Measurements from ENCODE around the gene ONECUT3.

The ONECUT3 gene

GRCh38 chr19:1816530-1817298 lies 63.4 kb downstream of the ONECUT3 start:
- no peak for DNase-seq

GRCh38 chr19:1817553-1818179 lies 64.4 kb downstream of the ONECUT3 start:
- no peak for DNase-seq

DNA sequence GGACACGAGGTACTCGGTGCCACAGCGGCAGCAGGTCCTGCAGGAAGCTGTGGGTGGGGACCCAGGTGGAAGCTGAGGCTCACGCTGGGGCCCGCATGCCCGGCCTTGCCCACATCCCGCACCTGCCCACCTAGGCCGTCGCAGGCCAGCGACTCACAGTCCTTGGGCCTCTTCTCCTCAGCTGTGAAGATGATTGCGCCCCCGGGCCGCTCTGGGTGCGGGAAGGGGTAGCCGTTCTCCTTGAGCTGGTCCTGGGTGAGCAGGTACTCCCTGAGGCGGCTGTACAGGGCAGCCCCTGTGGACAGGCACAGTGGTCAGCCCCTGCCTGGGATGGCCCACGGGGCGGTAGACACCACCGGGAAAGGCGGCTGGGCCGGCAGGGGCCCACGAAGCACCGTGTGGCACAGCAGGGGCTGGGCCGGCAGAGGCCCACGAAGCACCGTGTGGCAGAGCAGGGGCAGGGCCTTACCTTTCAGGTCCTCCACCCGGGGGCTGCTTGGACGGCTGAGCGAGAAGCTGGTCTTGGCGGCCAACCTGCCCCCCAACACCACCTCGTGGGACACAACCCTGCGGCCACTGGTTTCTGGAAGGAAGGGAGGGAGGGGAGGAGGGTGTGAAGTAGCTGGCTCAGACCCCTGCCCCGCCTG lies 65.4 kb downstream of the ONECUT3 start:
- DNase-seq, result no peak

DNA sequence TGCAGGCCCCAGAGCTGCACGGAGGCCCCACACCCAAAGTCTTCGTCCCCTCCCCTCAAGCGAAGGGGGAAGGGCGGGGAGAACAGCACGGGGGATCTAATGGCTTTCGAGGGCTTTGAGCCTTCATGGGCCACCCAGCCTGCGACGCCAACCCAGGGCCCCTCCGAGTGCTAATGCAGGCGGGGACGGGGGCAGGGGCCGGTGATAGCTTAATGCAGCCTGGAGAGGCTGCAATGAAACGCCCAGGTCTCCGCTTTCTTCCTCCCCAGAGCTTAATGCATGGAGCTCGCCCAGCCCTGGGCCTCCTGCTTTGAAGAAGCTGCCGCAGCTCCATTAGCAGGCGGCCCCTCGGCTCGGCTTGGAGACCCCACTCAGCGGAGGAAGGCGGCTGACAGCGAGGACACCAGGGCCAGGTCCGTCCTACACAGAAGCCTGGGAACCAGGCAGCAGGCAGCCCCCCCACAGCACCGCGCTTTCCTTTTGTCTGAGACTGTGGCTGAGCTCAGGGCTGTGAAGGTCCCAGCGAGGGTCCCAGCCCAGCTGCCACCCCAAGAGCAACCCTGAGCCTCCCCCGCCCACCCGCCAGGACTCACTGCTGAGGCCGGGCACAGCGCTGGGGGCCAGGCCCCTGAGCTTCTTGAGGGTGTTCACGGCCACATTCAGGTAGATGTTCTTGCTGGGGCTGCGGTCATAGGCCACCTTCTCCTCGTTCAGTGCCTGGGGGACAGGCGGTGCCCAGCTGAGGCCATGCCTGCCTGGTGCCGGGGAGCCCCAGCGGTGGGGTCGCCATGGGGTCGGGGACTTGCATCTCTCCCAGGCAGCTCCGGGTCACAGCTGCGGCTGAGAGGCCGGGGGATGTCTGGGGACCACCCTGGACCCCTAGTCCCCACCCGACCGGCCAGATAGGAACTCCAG lies 66.3 kb downstream of the ONECUT3 start:
- no peak for DNase-seq

GRCh38 chr19:1822210-1822609 lies 68.9 kb downstream of the ONECUT3 start:
- DNase-seq, result peak; percentile 80

DNA sequence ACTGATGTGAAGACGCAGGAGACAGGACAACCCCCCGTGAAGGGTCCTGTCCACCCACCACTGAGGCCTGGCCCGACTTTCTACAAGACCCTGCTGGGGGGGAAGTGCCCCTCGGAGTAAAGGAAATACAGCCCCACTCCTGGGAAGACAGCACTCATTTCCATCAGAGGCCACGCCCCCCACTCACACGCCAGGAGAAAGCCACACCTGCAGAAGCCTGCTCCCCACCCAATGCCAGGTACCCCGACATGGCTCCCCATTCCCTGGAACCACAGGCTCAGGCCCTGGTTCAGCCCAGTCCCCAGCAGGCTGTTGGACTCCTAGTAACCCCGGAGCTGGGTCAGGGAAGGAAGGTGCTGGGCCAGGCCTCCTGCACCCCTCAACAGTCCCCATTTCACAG lies 69.7 kb downstream of the ONECUT3 start:
- DNase-seq, result no peak

- DNase-seq, result no peak
Observed at GRCh38 chr19:1823539-1824251, 70.4 kb downstream of the ONECUT3 start.

GRCh38 chr19:1824252-1824622 lies 70.9 kb downstream of the ONECUT3 start:
- no peak for DNase-seq

- peak; percentile 17 for DNase-seq
Observed at GRCh38 chr19:1825909-1826556, 72.7 kb downstream of the ONECUT3 start.

DNA sequence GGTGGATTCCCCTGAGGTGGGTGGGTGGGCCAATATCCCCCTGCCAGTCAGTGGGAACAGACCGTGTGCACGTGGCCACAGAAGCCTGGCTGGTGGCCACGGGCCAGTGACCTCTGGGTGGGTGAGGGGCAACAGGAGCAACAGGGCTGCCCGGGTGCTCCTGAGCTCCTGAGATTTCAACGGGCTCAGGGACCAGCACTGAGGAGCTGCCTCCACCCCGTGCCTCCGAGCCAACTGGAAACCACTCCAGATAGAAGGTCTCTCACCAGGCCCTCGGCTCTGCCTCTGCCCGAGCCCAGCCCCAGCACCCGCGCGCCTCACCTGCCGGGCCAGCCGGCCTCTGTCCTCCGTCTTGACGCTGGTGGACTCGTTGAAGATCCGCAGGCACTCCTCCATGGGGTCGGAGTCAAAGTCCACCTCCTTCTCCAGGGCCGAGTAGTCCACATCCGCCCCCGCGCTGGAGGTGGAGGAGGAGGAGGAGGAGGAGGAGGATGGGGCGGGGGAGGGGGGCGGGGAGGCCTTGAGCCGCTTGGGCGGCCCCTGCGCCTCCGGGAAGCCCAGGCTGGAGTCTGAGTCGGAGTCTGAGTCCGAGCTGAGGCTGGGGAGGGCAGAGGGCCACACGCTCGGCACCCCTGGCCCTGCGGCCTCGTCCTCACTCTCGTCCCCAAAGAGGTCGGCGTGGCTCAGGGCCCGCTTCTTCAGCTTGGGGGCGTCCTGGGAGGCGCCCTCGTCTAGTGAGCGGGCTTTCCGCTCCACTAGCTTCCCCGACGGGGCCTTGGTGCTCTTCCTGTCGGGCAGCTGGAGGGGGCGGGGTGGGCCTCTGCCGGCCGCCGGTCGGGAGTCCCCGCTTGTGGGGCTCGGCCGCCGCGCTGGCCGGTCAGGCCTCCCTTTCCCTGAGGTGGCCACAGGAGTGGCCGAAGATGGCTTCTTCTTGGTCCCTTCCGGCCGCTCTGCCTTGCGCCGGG lies 73.5 kb downstream of the ONECUT3 start:
- DNase-seq, result no peak

DNA sequence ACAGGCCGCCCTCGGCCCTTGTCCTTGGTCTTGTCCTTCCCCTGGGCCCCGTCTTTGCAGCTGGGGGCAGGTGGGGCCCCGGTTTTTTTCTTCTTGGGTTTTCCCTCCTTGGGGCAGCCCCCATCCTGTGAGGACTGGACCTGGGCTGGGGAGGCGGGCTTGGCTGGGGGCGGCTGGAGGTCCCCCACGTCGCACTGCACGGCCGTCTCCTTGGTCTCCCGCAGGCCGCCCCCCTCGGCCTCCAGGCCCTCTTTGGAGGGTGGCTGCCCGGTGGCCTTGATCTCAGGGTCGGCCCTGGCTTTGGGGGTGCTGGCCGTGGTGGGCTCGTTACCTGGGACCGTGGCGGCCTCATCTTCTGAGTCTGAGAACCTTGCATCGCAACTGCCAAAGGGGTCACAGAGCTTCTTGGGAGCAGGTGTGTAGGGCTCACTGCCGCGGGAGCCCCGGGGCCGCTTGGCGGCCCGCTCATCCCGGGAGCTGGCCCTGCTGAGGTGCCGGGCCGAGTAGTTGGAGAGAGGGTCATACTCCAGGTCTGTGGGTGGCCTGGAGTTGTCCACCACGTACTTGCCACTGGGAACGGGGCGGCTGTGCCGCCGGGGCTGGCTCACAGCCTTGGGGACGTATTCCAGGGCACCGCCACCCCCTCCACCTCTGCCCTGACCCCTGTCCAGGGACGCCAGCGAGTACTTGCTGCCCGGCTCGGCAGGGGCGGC lies 74.4 kb downstream of the ONECUT3 start:
- no peak for DNase-seq

DNA sequence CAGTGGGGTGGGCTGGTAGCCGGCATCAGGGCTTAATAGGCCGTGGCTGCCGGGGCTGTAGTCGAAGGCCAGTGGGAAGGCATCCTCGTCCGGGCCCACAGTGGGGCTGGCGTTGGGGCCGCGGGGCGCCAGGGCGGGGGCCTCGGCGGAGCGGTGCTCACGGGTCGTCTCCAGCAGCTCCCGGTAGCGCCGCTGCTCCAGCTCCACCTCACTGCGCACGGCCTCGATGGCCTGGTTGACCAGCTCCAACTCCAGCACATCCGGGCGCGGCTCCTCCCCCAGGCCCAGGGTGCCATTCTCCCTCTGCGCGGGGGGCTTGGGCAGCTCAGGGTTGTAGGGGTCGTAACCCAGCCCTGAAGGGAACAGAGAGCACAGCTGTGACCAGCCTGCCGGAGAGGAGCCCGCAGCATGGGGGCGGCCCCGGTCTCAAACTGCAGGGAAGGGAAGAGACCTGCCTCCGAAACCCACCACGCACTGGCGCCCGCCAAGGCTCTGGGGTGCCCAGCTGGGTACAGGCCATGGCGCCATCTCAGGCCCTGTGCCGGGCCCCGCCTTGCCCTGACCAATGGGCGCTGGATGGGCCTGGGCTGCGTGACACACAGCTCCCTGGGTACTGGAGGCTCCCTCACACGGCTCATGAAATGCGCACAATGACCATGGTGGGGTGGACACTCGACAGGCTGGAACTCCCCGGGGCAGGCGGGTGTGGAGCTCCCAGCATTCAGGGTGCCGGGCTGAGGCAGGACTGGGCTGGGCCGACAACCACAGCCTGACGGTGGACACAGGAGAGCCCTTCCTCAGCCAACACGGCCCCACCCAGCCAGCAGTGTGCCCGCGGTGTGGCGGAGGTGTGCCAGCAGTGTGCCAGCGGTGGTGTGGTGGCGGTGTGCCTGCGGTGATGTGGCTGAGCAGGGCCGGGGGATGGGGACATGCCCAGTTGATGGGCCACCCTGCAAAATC lies 75.3 kb downstream of the ONECUT3 start:
- no peak for DNase-seq

DNA sequence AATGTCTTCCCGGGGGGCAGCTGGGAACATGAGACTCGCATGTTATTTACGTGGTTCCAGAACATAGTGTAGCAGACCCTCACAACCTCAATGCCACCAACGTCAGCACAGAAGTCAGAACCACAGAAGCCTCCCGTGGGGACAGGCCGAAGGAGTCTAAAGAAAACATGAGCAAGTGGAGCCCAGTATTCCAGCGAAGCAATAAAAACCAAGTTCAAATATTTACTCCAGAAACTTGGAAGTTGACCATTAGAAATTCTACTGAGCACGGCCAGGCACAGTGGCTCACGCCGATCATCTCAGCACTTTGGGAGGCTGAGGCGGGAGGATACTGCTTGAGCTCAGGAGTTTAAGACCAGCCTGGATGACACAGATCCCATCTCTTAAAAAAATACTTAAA lies 76.7 kb downstream of the ONECUT3 start:
- no peak for DNase-seq

DNA sequence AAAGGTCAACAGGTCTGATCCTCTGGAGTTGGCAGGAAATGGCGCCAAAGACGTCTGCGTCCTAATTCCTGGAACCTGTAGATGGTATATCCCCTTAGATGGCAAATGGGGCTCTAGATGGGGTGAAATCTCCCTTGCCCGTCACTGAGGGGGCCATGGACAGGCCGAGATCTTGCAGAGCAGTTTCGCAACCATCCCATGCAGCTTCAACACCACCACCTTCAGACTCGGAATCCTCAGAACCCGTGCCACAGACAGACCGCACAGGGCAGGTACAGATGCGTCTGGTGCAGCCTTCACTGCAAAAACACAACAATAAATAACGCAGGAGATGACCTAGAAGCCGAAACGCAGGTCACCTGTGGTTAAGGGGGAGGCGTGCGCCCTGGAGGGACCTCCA lies 77.3 kb downstream of the ONECUT3 start:
- no peak for DNase-seq
